Measurements from ENCODE around the gene CEP112.

GRCh38 chr17:66167189-66167815, 24.6 kb downstream of the CEP112 start:
- TF ChIP-seq CTCF (IDR thresholded peaks at IDR 0.05) (no peak), POLR2A (IDR thresholded peaks at IDR 0.05) (no peak)
